GM12873 (cell line): ENCODE data around the gene TCEAL2.
"Not testable (repeated sequence)": the region's sequence is repeated elsewhere in the genome, so short reads cannot be mapped to it uniquely, and the experiment has no call there.

Source experiments
- TF ChIP-seq, protein P1 (sequence below): IDR thresholded peaks from 2 replicates; pipeline ENCODE4 v1.5.1; 2012; ENCODE audit warnings: low read depth, mild to moderate bottlenecking, moderate library complexity, low read length, control low read depth; ENCODE audit not compliant: insufficient read depth; ENCODE audit errors: missing control alignments

TCEAL2 gene

DNA sequence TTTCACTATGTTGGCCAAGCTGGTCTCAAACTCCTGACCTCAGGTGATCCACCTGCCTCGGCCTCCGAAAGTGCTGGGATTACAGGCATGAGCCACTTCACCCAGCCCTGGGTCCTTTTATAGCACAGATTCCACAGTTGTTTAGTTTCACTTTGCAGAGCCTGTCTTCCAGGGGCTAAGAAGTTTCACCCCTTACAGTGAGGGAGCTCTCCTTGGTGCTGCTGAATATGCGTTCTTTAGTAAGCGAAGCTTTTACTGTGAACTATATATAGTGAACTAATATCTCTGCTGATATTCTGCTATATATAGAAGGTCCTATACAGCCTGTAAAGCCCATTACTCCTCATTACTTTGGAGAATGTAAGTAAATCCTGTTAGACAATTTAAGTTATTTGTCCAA, 12.6 kb downstream of the TCEAL2 start:
- TF ChIP-seq, protein P1, sequence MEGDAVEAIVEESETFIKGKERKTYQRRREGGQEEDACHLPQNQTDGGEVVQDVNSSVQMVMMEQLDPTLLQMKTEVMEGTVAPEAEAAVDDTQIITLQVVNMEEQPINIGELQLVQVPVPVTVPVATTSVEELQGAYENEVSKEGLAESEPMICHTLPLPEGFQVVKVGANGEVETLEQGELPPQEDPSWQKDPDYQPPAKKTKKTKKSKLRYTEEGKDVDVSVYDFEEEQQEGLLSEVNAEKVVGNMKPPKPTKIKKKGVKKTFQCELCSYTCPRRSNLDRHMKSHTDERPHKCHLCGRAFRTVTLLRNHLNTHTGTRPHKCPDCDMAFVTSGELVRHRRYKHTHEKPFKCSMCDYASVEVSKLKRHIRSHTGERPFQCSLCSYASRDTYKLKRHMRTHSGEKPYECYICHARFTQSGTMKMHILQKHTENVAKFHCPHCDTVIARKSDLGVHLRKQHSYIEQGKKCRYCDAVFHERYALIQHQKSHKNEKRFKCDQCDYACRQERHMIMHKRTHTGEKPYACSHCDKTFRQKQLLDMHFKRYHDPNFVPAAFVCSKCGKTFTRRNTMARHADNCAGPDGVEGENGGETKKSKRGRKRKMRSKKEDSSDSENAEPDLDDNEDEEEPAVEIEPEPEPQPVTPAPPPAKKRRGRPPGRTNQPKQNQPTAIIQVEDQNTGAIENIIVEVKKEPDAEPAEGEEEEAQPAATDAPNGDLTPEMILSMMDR, result no peak

DNA sequence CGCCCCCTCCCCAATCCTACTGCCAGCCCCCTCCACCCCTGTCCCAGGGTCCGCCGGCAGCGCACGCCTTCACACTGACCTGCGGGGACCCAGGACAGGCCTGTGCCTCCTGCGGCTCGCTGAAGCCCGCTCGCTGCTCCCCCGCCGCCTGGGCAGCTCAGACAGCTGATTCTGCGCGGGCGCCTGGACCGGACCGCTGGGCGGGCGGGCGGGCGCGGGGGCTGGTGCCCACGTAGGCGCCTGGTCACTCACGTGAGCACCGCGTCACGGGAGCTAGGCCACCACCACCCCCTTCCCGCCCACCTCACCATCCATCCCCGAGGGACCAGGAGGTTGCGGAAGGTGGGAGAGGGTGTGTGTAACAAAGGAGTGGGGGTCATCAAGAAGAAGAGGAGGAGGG, 16.8 kb downstream of the TCEAL2 start, which contains the start of gene TCEAL6:
TCEAL6 (minus strand) TSS at position 208 of the 400 bp plus-strand sequence.
- TF ChIP-seq, protein P1, result not testable (repeated sequence)

DNA sequence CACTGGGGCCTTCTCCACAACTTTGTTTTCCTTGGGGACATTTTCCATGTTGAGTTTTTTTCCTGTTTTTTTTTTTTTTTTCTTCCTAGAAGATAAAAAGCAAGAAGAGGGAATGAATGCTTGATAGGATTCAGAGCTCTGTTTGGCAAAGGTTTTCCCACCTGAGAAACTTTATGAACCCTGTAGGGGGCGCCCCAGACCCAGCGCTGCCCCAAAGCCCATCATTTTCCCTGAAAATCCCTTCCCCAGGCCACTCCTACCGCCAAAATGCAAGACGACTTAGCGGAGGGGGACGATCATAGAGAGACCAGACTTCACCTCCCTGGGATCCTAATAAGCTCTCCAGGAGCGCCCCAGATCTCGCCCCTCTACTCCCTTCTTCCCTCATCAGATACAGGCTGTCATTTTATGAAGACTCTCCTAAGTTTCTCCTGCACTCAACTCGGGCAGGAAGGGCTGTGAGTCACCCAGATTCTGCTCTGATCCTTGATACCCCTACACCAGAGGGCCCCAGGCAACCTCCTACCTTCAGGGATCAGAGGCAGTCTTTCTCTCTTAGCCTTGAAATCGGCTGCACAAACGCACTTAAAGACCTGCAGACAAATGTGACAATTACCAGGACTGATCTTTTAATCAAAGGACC, 28.9 kb downstream of the TCEAL2 start:
- TF ChIP-seq, protein P1, result peak; percentile 46

DNA sequence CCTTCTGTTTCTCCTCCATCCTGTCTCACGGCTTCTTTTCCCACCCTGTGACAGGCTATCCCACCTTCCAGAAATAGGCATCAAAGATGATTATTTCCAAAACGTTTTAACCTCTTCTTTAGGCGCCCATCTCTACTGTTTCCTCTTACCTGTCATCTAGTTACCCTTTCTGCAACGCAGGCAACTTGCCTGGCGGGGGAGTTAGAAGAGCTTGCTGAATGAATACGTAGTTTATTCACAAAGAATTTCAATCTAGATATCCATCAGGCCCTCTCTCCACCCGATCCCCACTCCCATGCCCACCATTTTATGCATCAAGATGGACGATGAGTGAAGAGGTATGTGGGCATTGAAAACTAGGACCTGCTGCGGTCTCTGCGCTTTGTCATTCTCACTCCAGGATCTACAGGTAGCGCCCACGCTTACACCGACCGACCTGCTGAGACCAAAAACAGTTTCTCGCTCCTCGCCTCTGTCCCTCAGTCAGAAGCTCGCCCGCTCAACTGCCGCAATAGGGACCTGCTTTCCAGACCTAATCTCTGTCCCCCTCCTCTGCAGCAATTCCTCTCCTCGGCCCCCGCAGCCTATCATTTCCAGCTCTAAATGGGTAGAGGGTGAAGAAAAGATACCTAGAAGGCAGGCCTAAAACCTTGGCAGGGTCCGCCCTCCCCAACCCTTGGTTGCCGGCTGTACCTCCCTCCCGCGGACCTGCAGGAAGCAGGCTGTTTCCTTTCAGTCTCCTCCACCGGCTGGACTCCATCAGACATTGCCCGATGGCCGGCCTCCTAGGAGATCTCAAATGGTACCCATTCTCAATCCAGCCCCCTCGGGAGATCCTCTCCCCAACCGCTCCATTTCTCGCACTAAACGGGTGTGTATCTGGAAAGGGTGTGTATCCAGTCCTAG, 29.7 kb downstream of the TCEAL2 start:
- TF ChIP-seq, protein P1, result no peak

DNA sequence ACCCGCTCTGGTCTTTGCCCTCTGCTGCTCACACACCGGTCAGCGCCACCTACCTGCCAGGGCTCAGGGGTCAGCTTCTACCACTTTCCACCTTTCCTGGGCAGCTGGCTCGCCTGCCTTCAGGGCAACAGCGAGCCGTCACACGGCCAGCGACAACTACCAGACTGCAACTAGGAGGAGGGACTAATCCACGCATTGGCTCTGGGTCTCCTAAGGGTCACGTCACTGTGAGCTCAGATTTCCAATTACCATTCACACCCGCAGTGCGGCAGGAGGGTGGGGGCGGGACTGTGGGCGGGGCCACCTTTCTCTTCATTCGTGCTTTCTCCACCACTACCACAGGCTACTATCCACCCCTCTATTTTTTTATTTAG, 30.3 kb downstream of the TCEAL2 start, which contains the start of gene BEX5:
BEX5 (minus strand) TSS at position 172 of the 374 bp plus-strand sequence. CDS start 1,712 bp downstream, outside the sequence.
- TF ChIP-seq, protein P1, result no peak
